ENCODE measurements around the gene DYNC2H1. TPM values are rescaled to one million over a fixed set of nuclear protein-coding genes. Genes with fewer than 3 reads are reported as not detected.

The DYNC2H1 gene
- total and polyA plus RNA-seq, 12 donors: 11.0 to 30.6 (median 18.9) TPM

- Histone ChIP-seq H3K4me3 (no peak overlapping the region), H3K4me1 (replicated peaks in 1 of 2) (no peaks in the 10 kb centered on the region), H3K27me3 (no peaks in the 10 kb centered on the region), H3K27ac (no peak overlapping the region), H3K36me3 (replicated peaks in 1 of 2) (no peaks in the 10 kb centered on the region), H3K9me3 (replicated peaks in 1 of 3) (no peaks in the 10 kb centered on the region)
- intact Hi-C loops (cut with DNase I): no loop called here
- DNase-seq: no peak
- TF ChIP-seq POLR2A (IDR thresholded peaks at IDR 0.05) (no peak), CTCF (IDR thresholded peaks at IDR 0.05) (no peak)
Observed at GRCh38 chr11:103274025-103274424, 164.8 kb downstream of the DYNC2H1 start.

- no peaks in the 10 kb centered on the region for H3K27me3 ChIP-seq
- no peak overlapping the region for H3K4me3 ChIP-seq
- H3K4me1 ChIP-seq (replicated peaks in 1 of 2): no peaks in the 10 kb centered on the region
- intact Hi-C loops (cut with DNase I): no loop called here
- no peak for DNase-seq
- H3K36me3 ChIP-seq (replicated peaks in 1 of 2): no peaks in the 10 kb centered on the region
- TF ChIP-seq POLR2A (IDR thresholded peaks at IDR 0.05) (no peak), CTCF (IDR thresholded peaks at IDR 0.05) (no peak)
- H3K9me3 ChIP-seq (replicated peaks in 1 of 3): peaks cover 0 to 4% (median 0%) of the 10 kb centered on the region in 3 donors
- H3K27ac ChIP-seq: no peak overlapping the region
Observed at GRCh38 chr11:103279821-103280220, 170.6 kb downstream of the DYNC2H1 start.

GRCh38 chr11:103281301-103281700 lies 172.1 kb downstream of the DYNC2H1 start:
- Histone ChIP-seq H3K27me3 (no peaks in the 10 kb centered on the region), H3K36me3 (replicated peaks in 1 of 2) (no peaks in the 10 kb centered on the region), H3K9me3 (replicated peaks in 1 of 3) (peaks cover 0 to 4% (median 0%) of the 10 kb centered on the region in 3 donors), H3K27ac (no peak overlapping the region), H3K4me3 (no peak overlapping the region), H3K4me1 (replicated peaks in 1 of 2) (no peaks in the 10 kb centered on the region)
- intact Hi-C loops (cut with DNase I): no loop called here
- TF ChIP-seq POLR2A (IDR thresholded peaks at IDR 0.05) (no peak), CTCF (IDR thresholded peaks at IDR 0.05) (no peak)
- no peak for DNase-seq
- 87 to 97% (median 93%) methylated on average over 1 of the region's 1 CpG for WGBS, 4 donors

GRCh38 chr11:103284260-103284659 lies 175.0 kb downstream of the DYNC2H1 start:
- Histone ChIP-seq H3K27me3 (no peaks in the 10 kb centered on the region), H3K36me3 (replicated peaks in 1 of 2) (peaks cover 0 to 7% of the 10 kb centered on the region in 2 donors), H3K9me3 (replicated peaks in 1 of 3) (peaks cover 0 to 4% (median 0%) of the 10 kb centered on the region in 3 donors), H3K4me3 (no peak overlapping the region), H3K27ac (no peak overlapping the region), H3K4me1 (replicated peaks in 1 of 2) (no peaks in the 10 kb centered on the region)
- no peak for DNase-seq
- TF ChIP-seq CTCF (IDR thresholded peaks at IDR 0.05) (no peak), POLR2A (IDR thresholded peaks at IDR 0.05) (no peak)
- whole genome bisulfite sequencing, 4 donors: 95 to 100% (median 96%) methylated on average over 1 of the region's 1 CpG
- intact Hi-C loops (cut with DNase I): no loop called here

All from adrenal gland (tissue), 12 donors.